OCI-LY1 (cell line): ENCODE measurements around the gene CRYGN.

Source experiments
- EZH2 ChIP-seq: fragments of 200-600 bp; sonication (generic), shearing (Covaris generic); IDR thresholded peaks from 2 replicates; pipeline ENCODE4 v1.8.0; 2017; ENCODE audit warnings: borderline replicate concordance, mixed run types, mild to moderate bottlenecking, antibody characterized with exemption, low read length, moderate library complexity, mixed read lengths
- TF ChIP-seq, protein P1 (sequence below): fragments of 200-600 bp; sonication (generic), shearing (Covaris generic); IDR thresholded peaks from 2 replicates; pipeline ENCODE4 v1.5.1; 2017; ENCODE audit warnings: mild to moderate bottlenecking, antibody characterized with exemption, low read length, moderate library complexity, mixed read lengths

- TF ChIP-seq, protein P1, sequence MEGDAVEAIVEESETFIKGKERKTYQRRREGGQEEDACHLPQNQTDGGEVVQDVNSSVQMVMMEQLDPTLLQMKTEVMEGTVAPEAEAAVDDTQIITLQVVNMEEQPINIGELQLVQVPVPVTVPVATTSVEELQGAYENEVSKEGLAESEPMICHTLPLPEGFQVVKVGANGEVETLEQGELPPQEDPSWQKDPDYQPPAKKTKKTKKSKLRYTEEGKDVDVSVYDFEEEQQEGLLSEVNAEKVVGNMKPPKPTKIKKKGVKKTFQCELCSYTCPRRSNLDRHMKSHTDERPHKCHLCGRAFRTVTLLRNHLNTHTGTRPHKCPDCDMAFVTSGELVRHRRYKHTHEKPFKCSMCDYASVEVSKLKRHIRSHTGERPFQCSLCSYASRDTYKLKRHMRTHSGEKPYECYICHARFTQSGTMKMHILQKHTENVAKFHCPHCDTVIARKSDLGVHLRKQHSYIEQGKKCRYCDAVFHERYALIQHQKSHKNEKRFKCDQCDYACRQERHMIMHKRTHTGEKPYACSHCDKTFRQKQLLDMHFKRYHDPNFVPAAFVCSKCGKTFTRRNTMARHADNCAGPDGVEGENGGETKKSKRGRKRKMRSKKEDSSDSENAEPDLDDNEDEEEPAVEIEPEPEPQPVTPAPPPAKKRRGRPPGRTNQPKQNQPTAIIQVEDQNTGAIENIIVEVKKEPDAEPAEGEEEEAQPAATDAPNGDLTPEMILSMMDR: no peak
- no peak for TF ChIP-seq EZH2
Observed at GRCh38 chr7:151410405-151411390, 29.2 kb downstream of the CRYGN start.
